ENCODE data around the gene CLP1.

The CLP1 gene

DNA sequence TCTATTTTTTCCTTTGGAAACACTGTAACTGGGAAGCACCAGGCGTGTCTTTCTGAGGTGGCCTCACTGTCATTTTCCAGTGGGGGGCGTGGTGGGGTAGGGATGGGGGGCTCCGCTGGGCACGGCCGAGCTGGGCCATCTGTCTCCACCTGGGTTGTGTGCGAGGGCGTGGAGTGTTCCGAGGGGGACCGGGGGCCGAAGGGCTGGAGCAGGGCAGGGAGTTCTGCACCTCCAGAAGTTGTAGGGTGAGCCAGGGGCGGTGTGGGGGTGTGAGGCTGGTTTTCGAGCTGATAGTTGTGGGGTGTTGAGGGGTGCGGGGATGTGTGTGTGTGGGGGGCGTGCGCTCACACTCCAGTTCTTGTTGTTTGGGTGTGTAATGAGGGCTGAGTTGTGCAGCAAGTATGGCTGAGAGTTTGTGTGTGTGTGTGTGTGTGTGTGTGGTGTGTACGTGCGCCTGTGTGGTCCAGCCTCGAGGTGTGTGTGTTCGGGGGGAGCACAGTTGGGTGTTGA is 18.7 kb upstream of the CLP1 start:
- H3K4me3 ChIP-seq (replicated peaks; ENCODE audit: insufficient read depth, low read length) = no peak overlapping the region
- no peak overlapping the region for H3K27ac ChIP-seq (replicated peaks)
- TF ChIP-seq GABPA (IDR thresholded peaks at IDR 0.05; ENCODE audit: low read depth) (no peak), REST (IDR thresholded peaks at IDR 0.05; ENCODE audit: insufficient replicate concordance, low read depth) (no peak), POLR2AphosphoS5 (IDR thresholded peaks at IDR 0.05; ENCODE audit: low read depth) (no peak), SPI1 (IDR thresholded peaks at IDR 0.05; ENCODE audit: borderline replicate concordance, low read depth) (no peak)
- TF ChIP-seq, protein P1, sequence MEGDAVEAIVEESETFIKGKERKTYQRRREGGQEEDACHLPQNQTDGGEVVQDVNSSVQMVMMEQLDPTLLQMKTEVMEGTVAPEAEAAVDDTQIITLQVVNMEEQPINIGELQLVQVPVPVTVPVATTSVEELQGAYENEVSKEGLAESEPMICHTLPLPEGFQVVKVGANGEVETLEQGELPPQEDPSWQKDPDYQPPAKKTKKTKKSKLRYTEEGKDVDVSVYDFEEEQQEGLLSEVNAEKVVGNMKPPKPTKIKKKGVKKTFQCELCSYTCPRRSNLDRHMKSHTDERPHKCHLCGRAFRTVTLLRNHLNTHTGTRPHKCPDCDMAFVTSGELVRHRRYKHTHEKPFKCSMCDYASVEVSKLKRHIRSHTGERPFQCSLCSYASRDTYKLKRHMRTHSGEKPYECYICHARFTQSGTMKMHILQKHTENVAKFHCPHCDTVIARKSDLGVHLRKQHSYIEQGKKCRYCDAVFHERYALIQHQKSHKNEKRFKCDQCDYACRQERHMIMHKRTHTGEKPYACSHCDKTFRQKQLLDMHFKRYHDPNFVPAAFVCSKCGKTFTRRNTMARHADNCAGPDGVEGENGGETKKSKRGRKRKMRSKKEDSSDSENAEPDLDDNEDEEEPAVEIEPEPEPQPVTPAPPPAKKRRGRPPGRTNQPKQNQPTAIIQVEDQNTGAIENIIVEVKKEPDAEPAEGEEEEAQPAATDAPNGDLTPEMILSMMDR (IDR thresholded peaks at IDR 0.05; ENCODE audit: insufficient read depth, low read length) = no peak
- DNase-seq (ENCODE audit: low read depth in 1 of 2, low spot score in 1 of 2) = no peak
- peaks cover 3% of the 10 kb centered on the region for H3K27me3 ChIP-seq (ENCODE audit: insufficient read depth, poor library complexity, severe bottlenecking)

DNA sequence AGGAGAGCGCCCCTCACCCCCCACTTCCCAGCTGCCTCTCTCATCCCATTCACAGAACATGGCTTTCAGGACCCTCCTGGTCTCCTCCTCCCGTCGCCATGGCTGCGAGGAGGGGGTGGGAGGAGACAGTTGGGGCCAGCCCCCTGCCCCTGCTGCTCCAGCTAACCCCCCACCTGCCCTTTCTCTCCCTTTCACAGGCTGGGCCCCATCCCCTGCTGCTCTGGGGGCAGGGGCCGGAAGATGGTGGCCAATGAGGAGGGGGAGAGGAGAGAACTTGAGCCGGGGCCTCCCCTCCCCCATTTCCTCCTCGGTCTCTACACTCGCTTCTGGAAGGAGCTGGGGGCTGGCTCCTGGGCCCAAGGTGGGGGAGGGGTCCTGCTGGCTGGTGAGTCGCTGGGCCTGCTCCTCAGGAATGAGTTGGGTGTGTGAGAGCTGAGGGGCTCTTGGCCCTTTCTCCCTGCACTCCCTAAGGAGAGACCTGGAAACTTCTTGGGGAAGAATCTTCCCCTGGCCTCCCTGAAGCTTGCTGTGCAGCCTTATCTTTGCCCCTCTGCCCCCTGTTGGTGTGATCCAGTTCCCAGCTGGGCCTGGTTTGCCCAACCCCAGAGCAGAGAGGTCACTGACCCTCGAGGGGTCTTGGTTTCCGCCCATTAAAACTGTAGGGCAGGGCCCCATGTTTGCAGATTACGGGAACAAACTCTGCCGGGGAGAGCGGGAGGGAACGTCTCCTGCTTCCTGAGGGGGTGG is 18.1 kb upstream of the CLP1 start:
- DNase-seq (ENCODE audit: low read depth in 1 of 2, low spot score in 1 of 2) = no peak
- TF ChIP-seq, protein P1 (IDR thresholded peaks at IDR 0.05; ENCODE audit: insufficient read depth, low read length) = no peak
- TF ChIP-seq SPI1 (IDR thresholded peaks at IDR 0.05; ENCODE audit: borderline replicate concordance, low read depth) = no peak
- TF ChIP-seq GABPA (IDR thresholded peaks at IDR 0.05; ENCODE audit: low read depth) = no peak
- no peak for TF ChIP-seq POLR2AphosphoS5 (IDR thresholded peaks at IDR 0.05; ENCODE audit: low read depth)
- TF ChIP-seq REST (IDR thresholded peaks at IDR 0.05; ENCODE audit: insufficient replicate concordance, low read depth) = no peak
- H3K27me3 ChIP-seq (ENCODE audit: insufficient read depth, poor library complexity, severe bottlenecking) = peaks cover 3% of the 10 kb centered on the region

GRCh38 chr11:57640068-57640800 is 17.3 kb upstream of the CLP1 start:
- no peak overlapping the region for H3K4me3 ChIP-seq (replicated peaks; ENCODE audit: insufficient read depth, low read length)
- peaks cover 3% of the 10 kb centered on the region for H3K27me3 ChIP-seq (ENCODE audit: insufficient read depth, poor library complexity, severe bottlenecking)
- TF ChIP-seq POLR2AphosphoS5 (IDR thresholded peaks at IDR 0.05; ENCODE audit: low read depth) (no peak), REST (IDR thresholded peaks at IDR 0.05; ENCODE audit: insufficient replicate concordance, low read depth) (no peak), GABPA (IDR thresholded peaks at IDR 0.05; ENCODE audit: low read depth) (no peak)
- TF ChIP-seq, protein P1 (IDR thresholded peaks at IDR 0.05; ENCODE audit: insufficient read depth, low read length) = no peak
- H3K27ac ChIP-seq (replicated peaks) = no peak overlapping the region
- no peak for DNase-seq (ENCODE audit: low read depth in 1 of 2, low spot score in 1 of 2)

More for the DNA sequence above, 18.1 kb upstream of the CLP1 start:
- Histone ChIP-seq H3K4me3 (replicated peaks; ENCODE audit: insufficient read depth, low read length) (no peak overlapping the region), H3K27ac (replicated peaks) (no peak overlapping the region)
